Esophagus squamous epithelium (tissue), 4 donors: ENCODE measurements around the gene RNF144A.

Experiments used
- CTCF ChIP-seq, 6 experiments: fragments of 450-650 bp in 4 of 6; fragments of 200-600 bp in 2 of 6; sonication (generic) in 2 of 6; IDR thresholded peaks; one replicate each; pipeline ENCODE4 v1.5.1; 2016 to 2019; ENCODE audit warnings: antibody characterized with exemption in 6 of 6, mild to moderate bottlenecking in 4 of 6, moderate library complexity in 4 of 6
- POLR2A ChIP-seq, 4 donors: fragments of 450-650 bp; IDR thresholded peaks; one replicate each; pipeline ENCODE4 v1.6.1; 2017; ENCODE audit warnings: antibody characterized with exemption in 4 of 4, mild to moderate bottlenecking in 4 of 4, moderate library complexity in 3 of 4

GRCh38 chr2:6926071-6926732, 9.0 kb downstream of the RNF144A start:
- TF ChIP-seq CTCF (IDR thresholded peaks at IDR 0.05) (no peak), POLR2A (IDR thresholded peaks at IDR 0.05) (no peak)
